GM12872 (cell line): ENCODE measurements around the gene MRM1.

Experiments
- TF ChIP-seq, protein P1 (sequence below): IDR thresholded peaks from 3 replicates; pipeline ENCODE4 v1.5.1; 2011; ENCODE audit warnings: low read depth, mild to moderate bottlenecking, low read length, moderate library complexity; ENCODE audit not compliant: insufficient read depth

The MRM1 gene

DNA sequence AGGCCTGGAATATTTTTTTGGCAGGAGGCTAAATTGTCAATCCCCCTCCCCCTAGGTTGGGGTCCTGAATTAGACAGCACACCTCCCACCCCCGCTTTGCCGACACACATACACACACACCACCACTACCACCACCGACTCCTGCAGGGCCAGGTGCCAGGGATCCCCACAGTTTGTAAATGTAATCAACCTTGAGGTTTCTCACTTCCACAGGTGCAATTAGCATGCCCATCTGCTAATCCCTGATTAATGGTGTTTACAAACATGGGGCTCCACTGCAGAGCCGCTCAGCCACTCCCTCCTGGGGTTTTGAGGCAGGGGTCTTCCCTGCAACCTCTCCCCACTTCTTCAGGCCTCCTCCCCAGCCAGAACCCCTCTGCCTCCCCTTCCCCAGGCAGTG lies 11.8 kb downstream of the MRM1 start:
- TF ChIP-seq, protein P1, sequence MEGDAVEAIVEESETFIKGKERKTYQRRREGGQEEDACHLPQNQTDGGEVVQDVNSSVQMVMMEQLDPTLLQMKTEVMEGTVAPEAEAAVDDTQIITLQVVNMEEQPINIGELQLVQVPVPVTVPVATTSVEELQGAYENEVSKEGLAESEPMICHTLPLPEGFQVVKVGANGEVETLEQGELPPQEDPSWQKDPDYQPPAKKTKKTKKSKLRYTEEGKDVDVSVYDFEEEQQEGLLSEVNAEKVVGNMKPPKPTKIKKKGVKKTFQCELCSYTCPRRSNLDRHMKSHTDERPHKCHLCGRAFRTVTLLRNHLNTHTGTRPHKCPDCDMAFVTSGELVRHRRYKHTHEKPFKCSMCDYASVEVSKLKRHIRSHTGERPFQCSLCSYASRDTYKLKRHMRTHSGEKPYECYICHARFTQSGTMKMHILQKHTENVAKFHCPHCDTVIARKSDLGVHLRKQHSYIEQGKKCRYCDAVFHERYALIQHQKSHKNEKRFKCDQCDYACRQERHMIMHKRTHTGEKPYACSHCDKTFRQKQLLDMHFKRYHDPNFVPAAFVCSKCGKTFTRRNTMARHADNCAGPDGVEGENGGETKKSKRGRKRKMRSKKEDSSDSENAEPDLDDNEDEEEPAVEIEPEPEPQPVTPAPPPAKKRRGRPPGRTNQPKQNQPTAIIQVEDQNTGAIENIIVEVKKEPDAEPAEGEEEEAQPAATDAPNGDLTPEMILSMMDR, result no peak

DNA sequence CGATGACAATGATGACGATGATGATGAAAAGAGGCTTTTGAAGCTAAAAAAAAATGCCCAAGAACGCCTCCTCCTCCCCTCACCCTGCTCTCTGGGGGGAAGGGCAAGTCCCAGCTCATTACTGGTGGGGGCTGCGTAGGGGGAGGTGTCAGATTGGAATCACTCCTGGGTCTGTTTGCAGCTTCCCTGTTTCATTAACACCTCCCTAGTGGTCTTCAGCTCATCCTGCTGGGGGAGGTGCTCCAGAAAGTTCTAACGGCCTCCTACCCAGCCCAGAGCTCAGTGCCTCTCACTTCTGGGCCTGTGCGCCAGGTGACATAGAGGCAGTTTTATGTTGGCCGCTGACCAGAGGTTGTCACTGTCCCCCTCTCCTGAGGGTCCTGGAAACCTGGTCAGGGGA lies 12.7 kb downstream of the MRM1 start:
- TF ChIP-seq, protein P1, result no peak

DNA sequence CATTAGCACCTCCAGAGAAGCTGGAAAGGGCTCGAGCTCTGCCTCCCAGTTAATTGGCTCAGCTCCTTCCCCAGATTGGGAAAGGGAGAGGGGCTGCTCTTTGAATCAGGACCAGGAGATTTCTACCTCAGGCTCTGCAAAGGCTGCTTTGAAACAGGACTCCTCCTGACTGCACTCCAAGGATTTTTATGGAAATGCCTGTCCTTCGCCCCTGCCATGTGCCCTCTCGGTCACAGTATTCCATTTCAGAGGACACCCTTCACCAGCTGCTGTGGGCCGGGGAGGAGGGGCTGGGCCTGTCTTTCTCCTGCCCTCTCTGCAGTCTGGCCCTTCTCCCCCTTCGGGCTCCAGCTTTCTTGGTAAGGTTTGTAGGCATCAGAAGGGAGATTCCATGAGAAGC lies 13.6 kb downstream of the MRM1 start:
- TF ChIP-seq, protein P1, result no peak

DNA sequence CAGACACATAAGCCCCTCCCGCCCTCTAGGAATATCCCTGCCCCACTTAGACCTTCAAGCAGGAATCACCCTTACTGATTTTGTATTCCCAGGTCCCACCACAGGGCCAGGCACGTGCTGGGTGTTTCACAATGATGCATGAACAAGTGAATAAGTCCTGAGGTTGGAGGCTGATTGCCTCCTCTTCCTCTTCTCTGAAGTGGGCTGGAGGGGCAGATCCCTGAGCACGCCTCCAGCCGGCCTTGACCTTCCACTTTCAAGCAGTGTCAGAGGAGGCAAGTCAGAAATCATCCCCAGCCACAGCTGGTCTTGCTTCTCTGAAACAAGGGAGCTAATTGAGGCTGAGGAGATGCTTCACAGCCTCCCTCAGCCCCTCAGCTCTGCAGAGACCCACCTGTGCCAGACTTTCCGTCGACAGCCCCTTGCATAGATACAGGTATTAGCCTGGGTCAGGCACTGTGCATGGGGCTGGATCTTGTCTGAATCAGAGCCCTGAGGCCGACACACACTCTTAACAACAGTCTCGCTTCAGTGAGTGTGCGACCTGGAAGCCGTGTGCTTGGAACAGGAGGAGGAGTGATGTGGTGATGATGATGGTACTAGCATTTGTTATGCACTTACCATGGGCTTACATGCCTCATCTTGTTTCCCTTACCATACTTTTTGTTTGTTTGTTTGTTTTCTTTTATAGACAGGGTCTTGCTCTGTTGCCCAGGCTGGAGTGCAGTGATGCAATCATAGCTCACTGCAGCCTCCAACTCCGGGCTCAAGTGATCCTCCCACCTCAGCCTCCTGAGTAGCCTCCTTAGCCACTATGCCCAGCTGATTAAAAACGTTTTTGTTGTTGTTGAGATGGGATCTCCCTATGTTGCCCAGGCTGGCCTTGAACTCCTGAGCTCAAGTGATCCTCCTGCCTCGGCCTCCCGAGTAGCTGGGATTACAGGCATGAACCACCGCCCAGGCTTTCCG lies 15.0 kb downstream of the MRM1 start:
- TF ChIP-seq, protein P1, result no peak

DNA sequence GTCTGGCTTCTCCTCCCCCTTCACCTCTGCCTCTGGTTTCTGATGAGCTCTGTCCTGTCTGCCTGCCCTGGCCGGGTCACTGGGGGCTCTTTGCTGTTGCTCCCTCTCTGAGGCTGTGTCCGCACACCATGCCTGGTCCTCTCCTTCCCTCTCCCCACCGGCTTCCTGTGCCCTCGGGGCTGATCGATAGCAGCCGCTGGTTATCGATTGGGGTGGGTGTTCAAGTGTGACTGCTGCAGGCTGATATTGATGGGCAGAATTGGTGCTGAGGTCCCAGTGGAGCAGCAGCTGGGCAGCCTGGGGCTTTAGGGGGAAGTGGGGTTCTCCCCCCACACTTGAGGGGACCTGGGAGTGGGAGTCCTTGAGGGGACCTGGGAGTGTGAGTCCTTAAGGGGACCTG lies 16.4 kb downstream of the MRM1 start:
- TF ChIP-seq, protein P1, result no peak

DNA sequence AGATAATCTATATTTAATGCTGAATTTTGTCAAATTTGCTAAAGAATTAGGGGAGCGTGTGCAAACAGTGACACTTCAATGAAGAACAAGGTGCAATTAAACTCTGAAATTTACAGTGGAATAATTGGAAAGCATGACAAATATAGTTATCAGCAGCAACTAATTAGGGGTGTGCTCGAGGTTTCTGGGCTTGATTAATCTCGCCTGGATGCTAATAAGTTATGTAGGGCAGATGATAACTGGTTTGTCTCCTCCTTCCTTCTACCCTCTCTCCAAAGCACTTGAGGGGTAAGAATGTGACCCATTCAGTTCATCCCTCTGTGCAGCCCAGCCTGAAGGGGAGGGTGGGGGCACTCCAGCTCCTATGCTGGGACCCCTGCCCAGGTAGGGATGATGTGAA lies 21.9 kb downstream of the MRM1 start:
- TF ChIP-seq, protein P1, result no peak

DNA sequence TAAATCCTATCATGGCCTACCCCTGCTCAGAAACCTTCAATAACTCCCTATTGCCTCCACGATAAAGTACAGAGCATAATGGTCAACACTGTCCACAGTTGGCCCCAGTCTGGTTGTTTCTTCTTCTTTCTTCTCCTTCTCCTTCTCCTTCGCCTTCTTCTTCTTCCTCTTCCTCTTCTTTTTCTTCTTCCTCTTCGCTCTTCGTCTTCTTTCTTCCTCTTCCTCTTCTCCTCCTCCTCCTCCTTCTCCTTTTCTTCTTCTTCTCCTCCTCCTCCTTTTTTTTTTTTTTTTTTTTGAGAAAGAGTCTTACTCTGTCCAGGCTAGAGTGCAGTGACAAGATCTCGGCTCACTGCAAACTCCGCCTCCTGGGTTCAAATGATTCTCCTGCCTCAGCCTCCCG lies 23.8 kb downstream of the MRM1 start:
- TF ChIP-seq, protein P1, result no peak
